IMR-90 (cell line): ENCODE data around the gene TM4SF1. TPM values are rescaled to one million over a fixed set of nuclear protein-coding genes. Genes with fewer than 3 reads are reported as not detected.

Experiments used
- ATAC-seq: fragments of 200-7000 bp; cut with Tn5 transposase; 2 replicates; pipeline ENCODE4 v1.9.1; 2020; ENCODE audit warnings: low read depth, mild to moderate bottlenecking, moderate library complexity
- BruUV-seq: library from RNA; stranded (reverse); fragments of 400-500 nt; replicated peaks from 2 replicates; lab custom pipeline; 2021; lab: Mats Ljungman, UMichigan
- CTCF ChIA-PET: fragments of 300-600 bp; formaldehyde crosslinking; extraction: SDS; loops from one replicate; lab custom pipeline; 2021; ENCODE audit warnings: antibody characterized with exemption; lab: Yijun Ruan, JAX
- POLR2A ChIA-PET: fragments of 300-600 bp; sonication (Branson Sonifier 250); formaldehyde crosslinking; loops from one replicate; lab custom pipeline; 2022; ENCODE audit warnings: antibody characterized with exemption; ENCODE audit not compliant: unreplicated experiment; lab: Charles Lee
- DNase-seq: peaks from one replicate; pipeline ENCODE4 v3.0.0; 2013
- H2AFZ ChIP-seq: replicated peaks from 2 replicates; pipeline ENCODE3; 2013; ENCODE audit warnings: low read length, mild to moderate bottlenecking; ENCODE audit not compliant: poor library complexity
- H2AK5ac ChIP-seq: 2 replicates; pipeline ENCODE4 v1.6.1; 2013; ENCODE audit warnings: low read depth, low read length, inconsistent platforms
- H2AK9ac ChIP-seq: replicated peaks from 2 replicates; pipeline ENCODE3; 2013; ENCODE audit warnings: mild to moderate bottlenecking, low read depth, low read length, moderate library complexity; ENCODE audit not compliant: poor library complexity
- H2BK120ac ChIP-seq: 2 replicates; pipeline ENCODE4 v1.6.1; 2013; ENCODE audit warnings: low read depth, low read length, inconsistent platforms
- H2BK15ac ChIP-seq: 3 replicates; pipeline ENCODE4 v1.6.1; 2013; ENCODE audit warnings: low read depth, low read length, inconsistent platforms
- H2BK20ac ChIP-seq: 2 replicates; pipeline ENCODE4 v1.6.1; 2013; ENCODE audit warnings: low read depth, mild to moderate bottlenecking, inconsistent platforms, low read length, moderate library complexity
- H2BK5ac ChIP-seq: 2 replicates; pipeline ENCODE4 v1.6.1; 2013; ENCODE audit warnings: mild to moderate bottlenecking, low read depth, low read length, inconsistent platforms; ENCODE audit not compliant: poor library complexity, severe bottlenecking
- H3K14ac ChIP-seq: replicated peaks from 2 replicates; pipeline ENCODE4 v1.6.1; 2013; ENCODE audit warnings: low read depth, low read length, inconsistent platforms
- H3K18ac ChIP-seq: 2 replicates; pipeline ENCODE4 v1.6.1; 2013; ENCODE audit warnings: low read depth, low read length, control low read depth
- H3K23ac ChIP-seq: 2 replicates; pipeline ENCODE4 v1.6.1; 2013; ENCODE audit warnings: low read depth, low read length, inconsistent platforms
- H3K27ac ChIP-seq: 2 replicates; pipeline ENCODE4 v1.5.1; 2013; ENCODE audit warnings: mild to moderate bottlenecking, control low read depth, low read length; ENCODE audit not compliant: insufficient read depth
- H3K27me3 ChIP-seq: 2 replicates; pipeline ENCODE4 v1.6.1; 2013; ENCODE audit warnings: low read length; ENCODE audit not compliant: control insufficient read depth, insufficient read depth
- H3K36me3 ChIP-seq: 2 replicates; pipeline ENCODE4 v1.6.1; 2013; ENCODE audit warnings: low read length, mixed read lengths; ENCODE audit not compliant: control insufficient read depth, insufficient read depth
- H3K4ac ChIP-seq: 2 replicates; pipeline ENCODE4 v1.6.1; 2013; ENCODE audit warnings: low read depth, low read length, inconsistent platforms
- H3K4me1 ChIP-seq: 2 replicates; pipeline ENCODE4 v1.6.1; 2013; ENCODE audit warnings: low read length, mixed read lengths; ENCODE audit not compliant: control insufficient read depth, insufficient read depth
- H3K4me2 ChIP-seq: 2 replicates; pipeline ENCODE4 v1.6.1; 2013; ENCODE audit warnings: low read depth, mild to moderate bottlenecking, control low read depth, low read length, moderate library complexity
- H3K4me3 ChIP-seq: 2 replicates; pipeline ENCODE4 v1.5.1; 2013; ENCODE audit warnings: low read depth, mild to moderate bottlenecking, control low read depth, low read length, moderate library complexity; ENCODE audit not compliant: insufficient read depth
- H3K56ac ChIP-seq: 2 replicates; pipeline ENCODE4 v1.6.1; 2013; ENCODE audit warnings: low read length, inconsistent platforms; ENCODE audit not compliant: insufficient read depth; ENCODE audit errors: extremely low read depth
- H3K79me1 ChIP-seq, 2 experiments: 2 replicates each; pipeline ENCODE4 v1.6.1; 2013; ENCODE audit warnings: low read length in 2 of 2, inconsistent platforms in 1 of 2, low read depth in 1 of 2
- H3K9ac ChIP-seq: 2 replicates; pipeline ENCODE4 v1.6.1; 2013; ENCODE audit warnings: low read depth, low read length, control low read depth
- H3K9me1 ChIP-seq: 2 replicates; pipeline ENCODE4 v1.6.1; 2013; ENCODE audit warnings: low read length, inconsistent platforms; ENCODE audit not compliant: insufficient read depth
- H3K9me3 ChIP-seq: 2 replicates; pipeline ENCODE4 v1.6.1; 2013; ENCODE audit warnings: low read length; ENCODE audit not compliant: control insufficient read depth, insufficient read depth
- H4K20me1 ChIP-seq: 2 replicates; pipeline ENCODE4 v1.6.1; 2013; ENCODE audit warnings: low read length, inconsistent platforms; ENCODE audit not compliant: insufficient read depth
- H4K5ac ChIP-seq: 2 replicates; pipeline ENCODE4 v1.6.1; 2013; ENCODE audit warnings: mild to moderate bottlenecking, low read depth, low read length, control low read depth
- H4K8ac ChIP-seq, 2 experiments: 2 replicates each; pipeline ENCODE4 v1.6.1; 2013; ENCODE audit warnings: low read depth in 2 of 2, low read length in 2 of 2, control low read depth in 1 of 2, inconsistent platforms in 1 of 2
- H4K91ac ChIP-seq: 2 replicates; pipeline ENCODE4 v1.6.1; 2013; ENCODE audit warnings: low read depth, low read length, inconsistent platforms; ENCODE audit not compliant: insufficient read depth
- FOS ChIP-seq: fragments of 150-350 bp; IDR thresholded peaks from 2 replicates; pipeline ENCODE4 v1.6.1; 2016; ENCODE audit warnings: low read depth, low read length
- RFX5 ChIP-seq: IDR thresholded peaks from 2 replicates; pipeline ENCODE4 v1.8.0; 2012; ENCODE audit warnings: low read depth, mild to moderate bottlenecking, low read length, moderate library complexity
- WGBS, 2 experiments: methylation state at CpG; one replicate each; pipeline versions ENCODE4 v1.1.5 to v1.1.7; 2013; ENCODE audit warnings: missing lambda C conversion rate in 2 of 2; ENCODE audit not compliant: insufficient read length in 1 of 2; ENCODE audit errors: extremely low coverage in 2 of 2; 5-methylcytosine and 5-hydroxymethylcytosine counted together
- dilution Hi-C: fragments of 300-500 bp; cut with HindIII; formaldehyde crosslinking; loops from one replicate; pipeline ENCODE4 v1.14.3; 2018; ENCODE audit warnings: low sequenced_read_pairs; ENCODE audit not compliant: unreplicated experiment
- in situ Hi-C: fragments of 300-500 bp; cut with MboI; formaldehyde crosslinking; loops from 3 replicates; pipeline ENCODE4 v1.14.3; 2019; ENCODE audit warnings: low sequenced_read_pairs, inconsistent platforms, mixed read lengths
- intact Hi-C: fragments of 100-400 bp; cut with micrococcal nuclease; formaldehyde crosslinking; loops from 2 replicates; pipeline ENCODE4 v1.10.0; 2022
- polyA plus RNA-seq, 3 experiments: library from polyadenylated mRNA; depleted of rRNA; stranded (reverse); fragments of >200 nt; gene quantifications; 2 replicates each; pipeline ENCODE4 v1.2.3, GENCODE V29; 2012; ENCODE audit warnings: low replicate concordance in 1 of 3
- total RNA-seq: library from RNA; depleted of rRNA; stranded (reverse); fragments of >200 nt; gene quantifications from 2 replicates; pipeline ENCODE4 v1.2.3, GENCODE V29; 2012

The TM4SF1 gene
- total and polyA plus RNA-seq, 2 of the 4 experiments (the other 2 are of a cell fraction): 232 to 302 TPM

DNA sequence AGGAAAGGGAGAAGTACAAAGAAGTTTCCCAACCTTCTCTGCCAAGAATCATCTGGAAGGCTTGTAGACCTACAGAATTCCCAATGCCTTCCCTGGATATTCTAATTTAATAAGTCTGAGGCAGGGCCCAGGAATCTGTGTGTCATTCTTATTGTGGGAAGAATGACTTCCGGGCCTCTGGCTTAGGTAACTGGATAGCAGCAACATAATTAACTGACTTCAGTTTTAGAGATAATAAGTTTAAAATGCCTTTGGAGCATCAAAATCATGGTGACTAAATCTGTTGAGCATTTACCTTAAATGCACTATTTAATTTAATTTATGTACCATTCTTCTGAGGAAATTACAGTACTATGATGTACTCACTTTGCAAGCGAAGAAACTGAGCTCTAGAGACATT is 44.3 kb upstream of the TM4SF1 start:
- Histone ChIP-seq H4K91ac (no peak overlapping the region), H3K27me3 (no peaks in the 10 kb centered on the region), H3K18ac (no peak overlapping the region), H3K9me3 (no peaks in the 10 kb centered on the region), H3K4me2 (no peak overlapping the region), H3K36me3 (no peaks in the 10 kb centered on the region), H2AK9ac (no peak overlapping the region), H3K9ac (no peak overlapping the region), H3K79me1 (no peaks in the 10 kb centered on the region), H3K4me3 (no peak overlapping the region), H2BK20ac (no peak overlapping the region), H3K27ac (no peak overlapping the region), H2BK120ac (no peak overlapping the region; the same call in 1 of the 2 replicates), H3K4ac (no peak overlapping the region), H3K4me1 (no peaks in the 10 kb centered on the region; the same call in 1 of the 2 replicates), H3K56ac (no peak overlapping the region), H4K20me1 (no peaks in the 10 kb centered on the region), H2AFZ (no peak overlapping the region), H2BK15ac (no peak overlapping the region), H4K8ac (no peak overlapping the region), H3K9me1 (no peaks in the 10 kb centered on the region), H3K14ac (no peak overlapping the region; the same call in 1 of the 2 replicates), H2AK5ac (no peak overlapping the region), H3K23ac (no peak overlapping the region), H2BK5ac (no peak overlapping the region), H4K5ac (no peak overlapping the region)
- WGBS, 2 experiments: no CpG with 5 or more reads among the region's 2 CpGs
- no peak for DNase-seq
- in situ Hi-C loops: no loop called here
- ChIA-PET CTCF (interaction anchor here (0.7 kb wide), 1 partner anchor 14 kb away, joined by 3 read pairs; no protein-coding TSS in a partner anchor), POLR2A (no interaction called here)
- BruUV-seq: no TSS peak
- dilution Hi-C loops: no loop called here
- TF ChIP-seq RFX5: no peak
- no peak for TF ChIP-seq FOS
- ATAC-seq: no peak
- intact Hi-C loops: no loop called here
